HL-60 (cell line): ENCODE data around the gene STXBP4.
"Not testable (repeated sequence)": the region's sequence is repeated elsewhere in the genome, so short reads cannot be mapped to it uniquely, and the experiment has no call there.

Experiments
- CTCF ChIP-seq: IDR thresholded peaks from one replicate; pipeline ENCODE4 v1.5.1; 2011; ENCODE audit warnings: low read length, control low read depth, inconsistent platforms; ENCODE audit not compliant: insufficient read depth
- GABPA ChIP-seq: IDR thresholded peaks from 2 replicates; pipeline ENCODE4 v1.6.1; 2012; ENCODE audit warnings: low read depth
- POLR2AphosphoS5 ChIP-seq: IDR thresholded peaks from 2 replicates; pipeline ENCODE4 v1.6.1; 2012; ENCODE audit warnings: low read depth
- TF ChIP-seq, protein P1 (sequence below): IDR thresholded peaks from 2 replicates; pipeline ENCODE4 v1.6.1; 2012; ENCODE audit warnings: low read depth; ENCODE audit not compliant: insufficient replicate concordance

DNA sequence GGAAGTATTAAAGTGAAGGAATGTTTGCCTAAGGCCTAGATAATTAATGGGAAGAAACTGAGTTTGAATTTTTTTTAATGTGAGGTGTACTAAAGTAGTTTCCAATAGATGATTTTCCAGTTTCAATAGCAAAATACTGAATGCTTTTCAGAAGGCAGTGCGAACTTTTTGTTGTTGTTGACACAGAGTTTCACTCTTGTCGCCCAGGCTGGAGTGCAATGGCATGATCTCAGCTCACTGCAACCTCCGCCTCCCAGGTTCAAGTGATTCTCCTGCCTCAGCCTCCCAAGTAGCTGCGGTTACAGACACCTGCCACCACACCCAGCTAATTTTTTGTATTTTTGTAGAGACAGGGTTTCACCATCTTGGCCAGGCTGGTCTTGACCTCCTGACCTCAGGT is 104.9 kb downstream of the STXBP4 start:
- TF ChIP-seq POLR2AphosphoS5, CTCF, GABPA: not testable (repeated sequence)
- TF ChIP-seq, protein P1, sequence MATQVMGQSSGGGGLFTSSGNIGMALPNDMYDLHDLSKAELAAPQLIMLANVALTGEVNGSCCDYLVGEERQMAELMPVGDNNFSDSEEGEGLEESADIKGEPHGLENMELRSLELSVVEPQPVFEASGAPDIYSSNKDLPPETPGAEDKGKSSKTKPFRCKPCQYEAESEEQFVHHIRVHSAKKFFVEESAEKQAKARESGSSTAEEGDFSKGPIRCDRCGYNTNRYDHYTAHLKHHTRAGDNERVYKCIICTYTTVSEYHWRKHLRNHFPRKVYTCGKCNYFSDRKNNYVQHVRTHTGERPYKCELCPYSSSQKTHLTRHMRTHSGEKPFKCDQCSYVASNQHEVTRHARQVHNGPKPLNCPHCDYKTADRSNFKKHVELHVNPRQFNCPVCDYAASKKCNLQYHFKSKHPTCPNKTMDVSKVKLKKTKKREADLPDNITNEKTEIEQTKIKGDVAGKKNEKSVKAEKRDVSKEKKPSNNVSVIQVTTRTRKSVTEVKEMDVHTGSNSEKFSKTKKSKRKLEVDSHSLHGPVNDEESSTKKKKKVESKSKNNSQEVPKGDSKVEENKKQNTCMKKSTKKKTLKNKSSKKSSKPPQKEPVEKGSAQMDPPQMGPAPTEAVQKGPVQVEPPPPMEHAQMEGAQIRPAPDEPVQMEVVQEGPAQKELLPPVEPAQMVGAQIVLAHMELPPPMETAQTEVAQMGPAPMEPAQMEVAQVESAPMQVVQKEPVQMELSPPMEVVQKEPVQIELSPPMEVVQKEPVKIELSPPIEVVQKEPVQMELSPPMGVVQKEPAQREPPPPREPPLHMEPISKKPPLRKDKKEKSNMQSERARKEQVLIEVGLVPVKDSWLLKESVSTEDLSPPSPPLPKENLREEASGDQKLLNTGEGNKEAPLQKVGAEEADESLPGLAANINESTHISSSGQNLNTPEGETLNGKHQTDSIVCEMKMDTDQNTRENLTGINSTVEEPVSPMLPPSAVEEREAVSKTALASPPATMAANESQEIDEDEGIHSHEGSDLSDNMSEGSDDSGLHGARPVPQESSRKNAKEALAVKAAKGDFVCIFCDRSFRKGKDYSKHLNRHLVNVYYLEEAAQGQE: not testable (repeated sequence)
